Neural progenitor cell (in vitro differentiated cells): ENCODE data around the gene FAM9C.

Source experiments
- EZH2phosphoT487 ChIP-seq: fragments of 200-600 bp; sonication (generic); IDR thresholded peaks from 2 replicates; pipeline ENCODE4 v1.6.1; 2017; ENCODE audit warnings: antibody characterized with exemption
- TF ChIP-seq, protein P1 (sequence below): fragments of 200-600 bp; sonication (generic); IDR thresholded peaks from 2 replicates; pipeline ENCODE4 v1.5.1; 2017; ENCODE audit warnings: antibody characterized with exemption, mild to moderate bottlenecking

- TF ChIP-seq, protein P1, sequence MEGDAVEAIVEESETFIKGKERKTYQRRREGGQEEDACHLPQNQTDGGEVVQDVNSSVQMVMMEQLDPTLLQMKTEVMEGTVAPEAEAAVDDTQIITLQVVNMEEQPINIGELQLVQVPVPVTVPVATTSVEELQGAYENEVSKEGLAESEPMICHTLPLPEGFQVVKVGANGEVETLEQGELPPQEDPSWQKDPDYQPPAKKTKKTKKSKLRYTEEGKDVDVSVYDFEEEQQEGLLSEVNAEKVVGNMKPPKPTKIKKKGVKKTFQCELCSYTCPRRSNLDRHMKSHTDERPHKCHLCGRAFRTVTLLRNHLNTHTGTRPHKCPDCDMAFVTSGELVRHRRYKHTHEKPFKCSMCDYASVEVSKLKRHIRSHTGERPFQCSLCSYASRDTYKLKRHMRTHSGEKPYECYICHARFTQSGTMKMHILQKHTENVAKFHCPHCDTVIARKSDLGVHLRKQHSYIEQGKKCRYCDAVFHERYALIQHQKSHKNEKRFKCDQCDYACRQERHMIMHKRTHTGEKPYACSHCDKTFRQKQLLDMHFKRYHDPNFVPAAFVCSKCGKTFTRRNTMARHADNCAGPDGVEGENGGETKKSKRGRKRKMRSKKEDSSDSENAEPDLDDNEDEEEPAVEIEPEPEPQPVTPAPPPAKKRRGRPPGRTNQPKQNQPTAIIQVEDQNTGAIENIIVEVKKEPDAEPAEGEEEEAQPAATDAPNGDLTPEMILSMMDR: no peak
- no peak for TF ChIP-seq EZH2phosphoT487
Observed at GRCh38 chrX:13051167-13051528, 6.7 kb upstream of the FAM9C start.
